Epithelial cell of prostate (primary cell): ENCODE data around the gene MED12L.

Experiments used
- DNase-seq: peaks from one replicate; pipeline ENCODE4 v3.0.0-alpha.2; 2011; ENCODE audit warnings: low read depth, low spot score
- H3K27ac ChIP-seq: fragments of 450-650 bp; 2 replicates; pipeline ENCODE4 v1.5.1; 2017; ENCODE audit warnings: mild to moderate bottlenecking

The MED12L gene

GRCh38 chr3:151345859-151346258 is 260.4 kb downstream of the MED12L start:
- no peak for DNase-seq
- H3K27ac ChIP-seq: no peak overlapping the region

- H3K27ac ChIP-seq: no peak overlapping the region
- DNase-seq: no peak
Observed at GRCh38 chr3:151346292-151346691, 260.8 kb downstream of the MED12L start.

GRCh38 chr3:151347432-151347831 is 262.0 kb downstream of the MED12L start:
- no peak for DNase-seq
- H3K27ac ChIP-seq: no peak overlapping the region

- DNase-seq: no peak
- no peak overlapping the region for H3K27ac ChIP-seq
Observed at GRCh38 chr3:151350656-151351055, 265.2 kb downstream of the MED12L start.

GRCh38 chr3:151351219-151351618 is 265.8 kb downstream of the MED12L start:
- DNase-seq: no peak

GRCh38 chr3:151351648-151352047 is 266.2 kb downstream of the MED12L start:
- DNase-seq: no peak
- no peak overlapping the region for H3K27ac ChIP-seq

More at GRCh38 chr3:151351219-151351618, 265.8 kb downstream of the MED12L start:
- no peak overlapping the region for H3K27ac ChIP-seq

- no peak for DNase-seq
- H3K27ac ChIP-seq: no peak overlapping the region
Observed at GRCh38 chr3:151356794-151357462, 271.5 kb downstream of the MED12L start.

GRCh38 chr3:151357463-151357850 is 272.0 kb downstream of the MED12L start:
- no peak for DNase-seq
- H3K27ac ChIP-seq: no peak overlapping the region

GRCh38 chr3:151362751-151363174 is 277.3 kb downstream of the MED12L start:
- no peak overlapping the region for H3K27ac ChIP-seq
- no peak for DNase-seq

- no peak overlapping the region for H3K27ac ChIP-seq
- DNase-seq: no peak
Observed at GRCh38 chr3:151366993-151367392, 281.5 kb downstream of the MED12L start.

GRCh38 chr3:151367448-151367847 is 282.0 kb downstream of the MED12L start:
- no peak for DNase-seq

GRCh38 chr3:151371526-151371925 is 286.1 kb downstream of the MED12L start:
- no peak for DNase-seq
- H3K27ac ChIP-seq: no peak overlapping the region

More at GRCh38 chr3:151367448-151367847, 282.0 kb downstream of the MED12L start:
- H3K27ac ChIP-seq: no peak overlapping the region

- DNase-seq: no peak
- no peak overlapping the region for H3K27ac ChIP-seq
Observed at GRCh38 chr3:151372063-151372820, 286.8 kb downstream of the MED12L start.

- no peak for DNase-seq
- no peak overlapping the region for H3K27ac ChIP-seq
Observed at GRCh38 chr3:151377768-151378385, 292.4 kb downstream of the MED12L start.

- no peak for DNase-seq
- no peak overlapping the region for H3K27ac ChIP-seq
Observed at GRCh38 chr3:151379083-151379734, 293.7 kb downstream of the MED12L start.

- H3K27ac ChIP-seq: no peak overlapping the region
Observed at GRCh38 chr3:151382671-151383070, 297.2 kb downstream of the MED12L start.

GRCh38 chr3:151383111-151383510 is 297.6 kb downstream of the MED12L start:
- H3K27ac ChIP-seq: no peak overlapping the region
- DNase-seq: no peak

More at GRCh38 chr3:151382671-151383070, 297.2 kb downstream of the MED12L start:
- no peak for DNase-seq

GRCh38 chr3:151383956-151384355 is 298.5 kb downstream of the MED12L start:
- H3K27ac ChIP-seq: no peak overlapping the region

GRCh38 chr3:151384741-151385174 is 299.3 kb downstream of the MED12L start, which contains the start of gene P2RY12:
TSS of gene P2RY12 (minus strand) at chr3:151384753. CDS start at chr3:151338845, 45,908 bp downstream.
- DNase-seq: no peak
- H3K27ac ChIP-seq: no peak within 1 kb of the TSS

More at GRCh38 chr3:151383956-151384355, 298.5 kb downstream of the MED12L start:
- DNase-seq: no peak

GRCh38 chr3:151386056-151386455 is 300.6 kb downstream of the MED12L start:
- no peak overlapping the region for H3K27ac ChIP-seq
- no peak for DNase-seq
